Thymus (tissue), 11 donors: ENCODE data around the gene CHST12. TPM values are rescaled to one million over a fixed set of nuclear protein-coding genes. Genes with fewer than 3 reads are reported as not detected.
"Not testable (repeated sequence)": the region's sequence is repeated elsewhere in the genome, so short reads cannot be mapped to it uniquely, and the experiment has no call there.

Experiments used
- DNase-seq, 9 donors: peaks; one replicate each; pipeline ENCODE4 v3.0.0-alpha.2; 2013; ENCODE audit warnings: low spot score in 9 of 9, low read depth in 6 of 9, missing footprints in 1 of 9
- H3K27ac ChIP-seq, 2 donors: one replicate each; pipeline ENCODE4 v1.5.1; 2013; ENCODE audit warnings: control low read depth in 1 of 2, low read depth in 1 of 2, low read length in 1 of 2, mild to moderate bottlenecking in 1 of 2, moderate library complexity in 1 of 2
- H3K27me3 ChIP-seq, 2 donors: one replicate each; pipeline ENCODE4 v1.5.1; 2013; ENCODE audit warnings: low read length in 1 of 2; ENCODE audit not compliant: control insufficient read depth in 2 of 2, insufficient read depth in 1 of 2
- H3K36me3 ChIP-seq, 2 donors: one replicate each; pipeline ENCODE4 v1.5.1; 2013; ENCODE audit warnings: low read length in 1 of 2, mild to moderate bottlenecking in 1 of 2, moderate library complexity in 1 of 2; ENCODE audit not compliant: control insufficient read depth in 2 of 2, insufficient read depth in 2 of 2
- H3K4me1 ChIP-seq, 2 donors: one replicate each; pipeline ENCODE4 v1.5.1; 2013; ENCODE audit warnings: low read length in 2 of 2; ENCODE audit not compliant: control insufficient read depth in 2 of 2, insufficient read depth in 2 of 2
- H3K4me3 ChIP-seq, 2 donors: one replicate each; pipeline ENCODE4 v1.5.1; 2013; ENCODE audit warnings: low read length in 2 of 2, control low read depth in 1 of 2, mild to moderate bottlenecking in 1 of 2
- H3K9me3 ChIP-seq, 2 donors: one replicate each; pipeline ENCODE4 v1.5.1; 2013; ENCODE audit warnings: low read length in 1 of 2, mild to moderate bottlenecking in 1 of 2; ENCODE audit not compliant: control insufficient read depth in 2 of 2, insufficient read depth in 1 of 2
- WGBS: extraction: QIAGEN DNeasy Blood & Tissue Kit; methylation state at CpG from one replicate; pipeline ENCODE4 v1.1.7; 2013; 5-methylcytosine and 5-hydroxymethylcytosine counted together
- polyA plus RNA-seq: library from polyadenylated mRNA; stranded (reverse); fragments of 200-250 nt; gene quantifications from one replicate; pipeline ENCODE4 v1.2.3, GENCODE V29; 2013
- total RNA-seq: library from RNA; stranded (reverse); fragments of 120-200 nt; gene quantifications from one replicate; pipeline ENCODE4 v1.2.4, GENCODE V29; 2013
- donor health status: healthy.

Gene CHST12
- total and polyA plus RNA-seq, 2 donors: 5.8 to 8.9 TPM

- Histone ChIP-seq H3K4me1 (no peaks in the 10 kb centered on the region), H3K36me3 (peaks cover 48 to 51% of the 10 kb centered on the region in 2 donors), H3K27me3 (no peaks in the 10 kb centered on the region), H3K4me3 (no peak overlapping the region), H3K27ac (no peak overlapping the region), H3K9me3 (no peaks in the 10 kb centered on the region)
- no peak for DNase-seq
- WGBS: 96% methylated on average over 21 of the region's 21 CpGs
Observed at GRCh38 chr7:2381881-2382509, 21.4 kb upstream of the CHST12 start.

DNA sequence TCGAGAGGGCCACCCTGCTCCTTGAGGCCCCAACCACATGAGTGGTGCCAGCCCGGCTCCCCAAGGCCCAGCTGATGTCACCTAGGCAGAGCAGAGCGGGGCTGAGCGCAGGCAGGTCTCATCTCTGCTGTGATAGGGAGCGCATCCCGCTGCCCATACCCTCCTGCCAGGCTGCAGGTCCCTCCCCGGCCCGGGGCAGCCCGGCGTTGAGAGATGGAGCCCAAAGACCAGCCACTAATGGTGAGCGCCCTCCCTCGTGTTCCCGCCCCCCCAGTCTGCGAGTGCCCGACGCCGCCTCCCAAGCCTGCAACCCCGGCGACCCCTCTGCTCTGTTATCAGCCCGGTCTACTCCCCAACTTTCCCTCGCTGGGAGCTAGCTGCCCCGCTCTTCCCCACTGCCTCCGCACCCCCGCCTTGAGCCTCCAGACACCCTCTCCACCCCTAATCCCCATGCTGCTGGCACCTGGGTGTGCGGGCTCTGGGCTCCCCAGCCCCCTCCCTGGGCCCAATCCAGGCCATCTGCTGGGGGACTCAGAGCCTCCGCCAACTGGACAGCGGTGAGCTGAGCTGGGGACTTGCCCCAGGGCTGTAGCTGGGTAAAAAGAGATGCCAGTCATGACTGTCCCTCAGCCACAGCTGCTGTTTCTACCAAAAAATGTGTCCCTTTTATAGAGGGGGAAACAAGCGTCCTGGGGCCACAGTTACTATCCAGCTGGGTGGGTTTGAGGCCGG lies 19.7 kb upstream of the CHST12 start:
- DNase-seq: no peak
- H3K9me3 ChIP-seq: no peaks in the 10 kb centered on the region
- no peaks in the 10 kb centered on the region for H3K27me3 ChIP-seq
- no peaks in the 10 kb centered on the region for H3K4me1 ChIP-seq
- H3K36me3 ChIP-seq: peaks cover 37 to 40% of the 10 kb centered on the region in 2 donors
- no peak overlapping the region for H3K27ac ChIP-seq
- 98% methylated on average over 29 of the region's 29 CpGs for WGBS
- H3K4me3 ChIP-seq: no peak overlapping the region

GRCh38 chr7:2384354-2385243 lies 18.8 kb upstream of the CHST12 start:
- Histone ChIP-seq H3K27ac (no peak overlapping the region), H3K4me1 (no peaks in the 10 kb centered on the region), H3K27me3 (no peaks in the 10 kb centered on the region), H3K9me3 (no peaks in the 10 kb centered on the region), H3K4me3 (no peak overlapping the region), H3K36me3 (peaks cover 29 to 31% of the 10 kb centered on the region in 2 donors)
- 76% methylated on average over 19 of the region's 19 CpGs for WGBS
- no peak for DNase-seq

DNA sequence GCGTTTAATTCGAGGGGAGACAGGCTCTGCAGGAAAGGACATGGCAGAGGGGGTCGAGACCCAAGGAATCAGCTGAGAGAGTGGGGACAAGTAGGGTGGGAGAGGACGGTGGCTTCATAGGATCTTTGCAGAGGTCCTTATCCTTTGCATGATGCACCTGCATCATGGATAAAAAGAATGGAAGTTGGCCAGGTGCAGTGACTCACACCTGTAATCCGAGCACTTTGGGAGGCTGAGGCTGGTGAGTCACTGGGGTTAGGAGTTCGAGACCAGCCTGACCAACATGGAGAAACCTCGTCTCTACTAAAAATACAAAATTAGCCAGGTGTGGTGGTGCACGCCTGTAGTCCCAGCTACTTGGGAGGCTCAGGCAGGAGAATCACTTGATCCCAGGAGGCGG lies 17.3 kb upstream of the CHST12 start:
- H3K27ac ChIP-seq, H3K27me3 ChIP-seq, H3K4me3 ChIP-seq, H3K4me1 ChIP-seq, H3K9me3 ChIP-seq, DNase-seq: not testable (repeated sequence)
- WGBS: 95% methylated on average over 9 of the region's 9 CpGs
- H3K36me3 ChIP-seq: peaks cover 13 to 16% of the 10 kb centered on the region in 2 donors

DNA sequence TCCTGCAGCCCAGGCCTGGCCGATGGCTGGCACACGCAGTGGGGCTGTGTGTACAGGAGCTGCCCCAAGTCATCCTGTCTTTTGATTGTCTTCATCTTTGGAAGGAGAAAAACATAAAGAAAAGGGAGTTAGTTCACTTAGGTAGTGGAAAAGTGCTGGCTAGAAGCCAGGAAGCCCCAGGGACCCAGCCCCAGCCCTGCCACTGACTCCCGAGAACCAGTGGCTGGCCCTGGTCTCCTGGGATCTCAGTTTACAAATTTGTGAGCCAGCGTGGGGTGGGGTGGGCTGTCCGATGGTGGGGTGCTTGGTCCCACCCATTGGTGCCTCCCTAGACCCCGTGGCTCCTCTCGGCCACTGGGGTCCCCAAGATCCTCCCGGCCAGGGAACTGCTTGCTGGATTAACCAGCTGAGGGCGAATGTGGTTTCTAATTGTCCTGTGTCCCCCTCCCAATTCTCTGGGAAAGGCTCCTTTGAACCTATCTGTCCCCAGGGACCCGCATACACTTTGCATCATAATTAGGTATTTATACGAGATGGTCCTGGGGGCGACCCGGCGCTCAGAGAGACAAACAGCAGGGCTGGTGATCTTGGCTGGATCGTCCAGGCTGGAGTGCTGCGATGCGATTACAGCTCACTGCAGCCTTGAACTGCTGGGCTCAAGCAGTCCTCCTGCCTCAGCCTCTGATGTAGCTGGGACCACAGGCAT lies 16.3 kb upstream of the CHST12 start:
- H3K27ac ChIP-seq: no peak overlapping the region
- H3K4me1 ChIP-seq: no peaks in the 10 kb centered on the region
- no peaks in the 10 kb centered on the region for H3K9me3 ChIP-seq
- H3K4me3 ChIP-seq: no peak overlapping the region
- H3K27me3 ChIP-seq: no peaks in the 10 kb centered on the region
- no peak for DNase-seq
- peaks cover 4 to 7% of the 10 kb centered on the region in 2 donors for H3K36me3 ChIP-seq
- 88% methylated on average over 17 of the region's 17 CpGs for WGBS

DNA sequence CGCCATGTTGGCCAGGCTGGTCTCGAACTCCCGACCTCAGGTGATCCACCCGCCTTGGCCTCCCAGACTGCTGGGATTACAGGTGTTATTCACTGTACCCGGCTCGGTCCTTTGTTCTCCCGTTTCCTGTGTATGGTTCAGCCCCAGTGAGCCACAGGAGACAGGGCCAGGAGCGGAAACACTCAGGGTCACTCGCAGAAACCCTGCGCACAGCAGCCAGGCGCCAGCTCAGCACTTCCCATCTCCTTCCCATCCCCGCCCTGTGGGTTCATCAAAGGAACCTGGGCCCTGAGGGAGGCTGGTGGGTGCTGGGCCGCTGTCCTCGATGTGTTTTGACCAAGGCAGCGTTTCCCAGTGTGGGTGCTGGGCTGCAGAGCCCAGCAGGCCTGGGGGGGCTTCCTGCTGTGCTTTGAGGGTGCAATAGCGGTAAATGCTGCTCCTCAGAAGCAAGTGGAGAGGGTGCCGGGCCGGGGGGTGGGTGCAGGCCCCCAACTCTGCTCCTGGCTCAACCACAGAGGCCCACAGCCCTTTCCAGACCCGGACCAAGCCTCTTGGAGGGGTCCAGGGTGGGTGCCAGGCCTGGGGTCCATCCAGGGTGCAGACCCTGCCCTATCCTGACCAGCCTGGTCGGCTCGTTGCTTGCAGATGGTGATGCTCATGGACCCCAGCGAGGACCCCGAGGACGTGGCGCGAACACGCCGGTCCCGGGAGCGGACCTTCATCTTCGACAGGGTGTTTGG lies 15.3 kb upstream of the CHST12 start:
- no peaks in the 10 kb centered on the region for H3K36me3 ChIP-seq
- DNase-seq: peak in 1 of 9 donors; percentile 45
- no peak overlapping the region for H3K4me3 ChIP-seq
- no peaks in the 10 kb centered on the region for H3K4me1 ChIP-seq
- WGBS: 77% methylated on average over 31 of the region's 31 CpGs
- H3K27me3 ChIP-seq: no peaks in the 10 kb centered on the region
- H3K9me3 ChIP-seq: no peaks in the 10 kb centered on the region
- H3K27ac ChIP-seq: no peak overlapping the region

GRCh38 chr7:2388637-2388954 lies 14.8 kb upstream of the CHST12 start:
- Histone ChIP-seq H3K4me1 (no peaks in the 10 kb centered on the region), H3K27me3 (no peaks in the 10 kb centered on the region), H3K36me3 (no peaks in the 10 kb centered on the region), H3K4me3 (no peak overlapping the region), H3K27ac (no peak overlapping the region), H3K9me3 (no peaks in the 10 kb centered on the region)
- DNase-seq: no peak
- 98% methylated on average over 5 of the region's 5 CpGs for WGBS

DNA sequence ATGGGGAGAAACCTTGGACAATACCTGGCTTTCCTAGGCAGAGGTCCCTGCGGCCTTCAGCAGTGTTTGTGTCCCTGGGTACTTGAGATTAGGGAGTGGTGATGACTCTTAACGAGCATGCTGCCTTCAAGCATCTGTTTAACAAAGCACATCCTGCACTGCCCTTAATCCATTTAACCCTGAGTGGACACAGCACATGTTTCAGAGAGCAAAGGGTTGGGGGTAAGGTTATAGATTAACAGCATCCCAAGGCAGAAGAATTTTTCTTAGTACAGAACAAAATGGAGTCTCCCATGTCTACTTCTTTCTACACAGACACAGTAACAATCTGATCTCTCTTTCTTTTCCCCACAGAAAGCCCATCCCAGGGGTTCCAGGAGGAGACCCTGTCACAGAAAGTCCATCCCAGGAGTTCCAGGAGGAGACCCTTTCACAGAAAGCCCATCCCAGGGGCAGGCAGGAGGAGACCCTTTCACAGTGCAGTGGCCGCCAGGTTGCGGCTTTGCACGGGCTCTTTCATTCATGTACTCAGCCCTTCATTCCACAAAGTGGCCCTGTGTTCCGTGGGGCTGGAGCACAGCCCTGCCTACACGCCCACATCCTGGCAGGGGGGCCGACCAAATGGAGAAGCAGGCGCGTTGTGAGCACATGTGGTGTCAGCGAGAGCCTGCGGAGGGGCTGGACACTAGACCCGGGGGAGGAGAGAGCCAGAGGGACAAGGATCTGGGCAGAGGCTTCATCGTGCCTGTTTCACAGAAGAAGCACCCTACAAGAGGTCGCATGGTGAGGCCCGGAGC lies 13.2 kb upstream of the CHST12 start:
- DNase-seq, H3K36me3 ChIP-seq, H3K9me3 ChIP-seq, H3K4me1 ChIP-seq, H3K4me3 ChIP-seq, H3K27ac ChIP-seq, H3K27me3 ChIP-seq: not testable (repeated sequence)
- WGBS: 45% methylated on average over 16 of the region's 16 CpGs
